Measurements from ENCODE around the gene BMP7.

BMP7 gene

DNA sequence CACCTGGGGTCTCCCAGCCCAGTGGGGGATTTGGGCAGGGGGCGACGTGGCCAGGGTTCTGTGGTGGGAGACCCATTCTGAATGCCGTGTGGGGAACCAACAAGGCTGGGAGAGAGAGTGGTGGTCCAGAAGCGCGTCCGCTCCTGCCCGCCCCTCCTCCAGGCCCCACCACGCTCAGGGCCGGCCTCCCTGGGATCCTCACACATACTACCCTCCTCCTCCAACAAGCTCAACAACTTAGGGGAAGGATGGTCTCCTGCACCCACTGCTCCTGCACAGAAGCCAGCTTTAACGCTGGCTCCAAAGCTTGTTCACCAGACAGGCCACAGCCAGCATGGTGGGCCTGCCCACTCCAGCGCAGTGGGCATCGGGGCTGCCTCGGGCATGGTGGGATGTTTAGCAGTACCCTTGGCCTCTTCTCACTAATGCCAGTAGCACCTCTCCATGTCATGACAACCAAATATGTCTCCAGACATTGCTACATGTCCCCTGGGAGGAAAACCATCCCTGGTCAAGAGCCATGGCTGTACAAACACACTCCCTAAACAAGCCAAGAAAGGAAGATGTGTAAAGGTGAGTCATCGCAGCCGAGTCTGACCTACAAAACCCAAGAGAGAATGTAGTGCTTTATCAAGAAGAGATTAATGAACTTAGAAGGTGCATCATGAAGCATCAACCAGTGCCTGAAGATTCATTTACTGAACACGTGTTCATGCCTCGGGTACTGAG, 75.7 kb downstream of the BMP7 start:
- no peak for DNase-seq (ENCODE audit: low spot score)

GRCh38 chr20:57189713-57190112, 76.7 kb downstream of the BMP7 start:
- no peak for DNase-seq (ENCODE audit: low spot score)

GRCh38 chr20:57188576-57189079, 77.8 kb downstream of the BMP7 start:
- DNase-seq (ENCODE audit: low spot score): no peak

DNA sequence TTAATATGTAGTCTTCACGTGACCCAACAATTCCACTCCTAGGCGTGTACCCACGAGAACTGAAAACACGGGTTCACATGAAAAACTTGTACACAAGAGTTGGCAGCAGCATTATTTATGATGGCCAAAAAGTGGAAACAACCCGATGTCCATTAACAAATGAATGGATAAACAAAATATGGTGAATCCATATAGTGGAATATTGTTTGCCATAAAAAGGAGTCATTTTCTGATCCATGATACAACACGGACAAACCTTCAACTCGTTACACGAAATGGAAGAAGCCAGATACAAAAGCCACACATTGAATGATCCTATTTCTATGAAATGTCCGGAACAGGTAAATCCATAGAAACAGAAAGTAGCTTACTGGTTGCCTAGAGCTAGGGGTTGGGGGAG, 78.4 kb downstream of the BMP7 start:
- no peak for DNase-seq (ENCODE audit: low spot score)

DNA sequence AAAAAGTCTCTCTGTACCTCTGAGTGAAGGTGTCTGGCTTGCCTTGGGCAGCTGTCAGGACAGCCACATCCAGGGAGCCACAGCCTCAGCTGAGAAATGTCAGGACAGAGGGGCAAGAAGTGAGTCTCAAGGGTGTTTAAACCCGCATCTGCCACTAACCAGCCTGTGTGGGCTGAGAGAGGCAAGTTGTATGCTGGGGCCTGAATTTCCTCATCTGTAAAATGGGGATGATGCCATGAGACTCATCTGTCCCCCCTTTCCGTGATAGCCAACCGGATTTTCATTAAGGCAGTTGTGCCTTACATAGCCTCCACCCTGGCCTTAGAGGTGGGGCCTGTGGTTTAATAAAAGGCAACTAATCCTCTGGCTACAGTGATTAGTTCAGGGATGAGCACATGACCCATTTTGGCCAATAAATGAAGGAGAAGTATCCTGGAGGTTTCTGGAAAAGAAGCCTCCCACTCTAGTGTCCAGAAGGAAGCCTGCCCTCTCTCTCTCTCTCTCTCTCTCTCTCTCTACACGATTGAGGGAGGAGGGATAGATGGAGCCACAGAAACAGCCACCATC, 79.3 kb downstream of the BMP7 start:
- no peak for DNase-seq (ENCODE audit: low spot score)

- DNase-seq (ENCODE audit: low spot score): no peak
Observed at GRCh38 chr20:57186192-57186591, 80.2 kb downstream of the BMP7 start.

GRCh38 chr20:57185188-57185743, 81.2 kb downstream of the BMP7 start:
- no peak for DNase-seq (ENCODE audit: low spot score)

GRCh38 chr20:57183457-57184009, 82.9 kb downstream of the BMP7 start:
- DNase-seq (ENCODE audit: low spot score): no peak

GRCh38 chr20:57181639-57182038, 84.8 kb downstream of the BMP7 start:
- no peak for DNase-seq (ENCODE audit: low spot score)

- DNase-seq (ENCODE audit: low spot score): no peak
Observed at GRCh38 chr20:57180954-57181353, 85.5 kb downstream of the BMP7 start.

GRCh38 chr20:57180387-57180786, 86.1 kb downstream of the BMP7 start:
- no peak for DNase-seq (ENCODE audit: low spot score)

DNA sequence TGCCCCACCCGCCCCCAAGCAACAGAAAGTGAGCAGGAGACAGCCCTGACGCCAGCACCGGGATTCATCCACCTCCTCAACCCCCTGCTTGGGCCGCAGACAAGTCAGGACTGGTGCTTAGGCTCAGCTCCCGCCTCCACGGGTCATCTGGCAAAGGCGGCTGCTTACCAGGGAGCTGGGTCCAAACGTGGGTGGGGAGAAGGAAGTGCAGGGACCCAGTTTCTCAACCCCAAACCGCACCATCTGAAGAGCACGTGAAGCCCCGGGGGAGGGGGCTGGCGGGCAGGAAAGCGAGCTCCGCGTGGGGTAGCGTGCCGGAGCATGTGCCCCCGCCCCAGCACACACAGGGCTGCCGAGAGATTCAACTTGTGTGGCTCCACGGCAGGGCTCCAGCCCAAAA, 87.2 kb downstream of the BMP7 start:
- no peak for DNase-seq (ENCODE audit: low spot score)

DNA sequence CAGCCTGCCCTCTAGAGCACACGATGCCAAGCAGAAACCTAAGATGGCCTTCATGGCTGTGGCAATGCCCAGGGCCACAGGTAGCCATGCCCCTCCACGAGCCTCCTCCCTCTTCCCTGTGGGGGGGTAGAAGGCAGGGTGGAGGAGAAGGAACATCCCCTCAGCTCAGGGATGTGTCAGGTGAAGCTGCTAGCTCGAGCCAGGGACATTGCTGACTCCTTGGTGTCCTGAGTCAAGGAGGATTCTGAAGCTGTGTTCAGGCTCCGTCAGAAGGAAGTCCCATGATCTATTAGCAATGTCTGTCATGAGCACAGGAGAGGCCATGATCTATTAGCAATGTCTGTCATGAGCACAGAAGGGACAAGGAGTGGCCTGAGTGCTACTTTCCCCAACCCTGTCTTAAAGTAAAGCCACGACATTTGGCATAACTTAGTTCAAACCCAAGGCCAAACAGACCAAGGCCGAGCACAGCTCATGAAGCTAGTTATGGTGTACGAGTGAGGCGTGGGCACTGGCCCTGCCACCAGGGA, 87.8 kb downstream of the BMP7 start:
- DNase-seq (ENCODE audit: low spot score): no peak

- DNase-seq (ENCODE audit: low spot score): no peak
Observed at GRCh38 chr20:57177636-57178280, 88.7 kb downstream of the BMP7 start.

DNA sequence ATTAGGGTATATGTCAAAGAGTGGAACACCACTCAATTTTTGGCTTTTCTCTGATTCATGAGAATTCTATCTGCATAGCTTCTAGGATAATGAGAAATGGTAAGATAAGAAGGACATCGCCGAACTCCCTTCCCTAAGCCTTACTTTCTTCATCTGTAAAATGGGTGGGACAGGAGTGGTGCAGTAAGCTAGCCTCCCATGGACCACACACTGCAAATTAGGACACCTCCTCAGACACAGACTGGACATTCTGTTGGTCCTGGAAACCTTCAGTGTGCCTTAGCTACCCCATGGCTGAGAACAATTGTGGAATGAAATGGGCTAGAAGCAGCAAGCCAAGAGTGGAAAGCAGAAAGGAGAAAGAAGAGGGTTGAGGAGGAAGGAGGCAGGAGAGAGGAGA, 89.6 kb downstream of the BMP7 start:
- DNase-seq (ENCODE audit: low spot score): no peak

- DNase-seq (ENCODE audit: low spot score): no peak
Observed at GRCh38 chr20:57175397-57176010, 90.9 kb downstream of the BMP7 start.

DNA sequence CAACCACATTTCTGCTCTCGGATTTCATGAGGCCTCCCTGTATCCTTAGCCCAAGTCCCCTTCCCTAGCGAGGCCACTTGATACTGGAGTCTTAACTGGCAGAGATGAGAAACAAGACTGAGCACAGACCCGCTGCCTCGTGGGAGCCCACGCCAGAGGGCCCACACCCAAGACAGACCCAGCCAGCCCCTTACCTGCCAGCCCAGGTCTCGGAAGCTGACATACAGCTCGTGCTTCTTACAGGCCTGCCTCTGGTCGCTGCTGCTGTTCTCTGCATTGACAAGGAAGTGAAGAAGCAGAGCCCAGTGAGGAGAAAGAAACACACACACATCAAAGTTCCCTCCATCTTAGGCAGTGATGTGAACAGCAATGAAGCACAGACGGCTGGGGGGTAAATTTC, 91.7 kb downstream of the BMP7 start:
- no peak for DNase-seq (ENCODE audit: low spot score)

DNA sequence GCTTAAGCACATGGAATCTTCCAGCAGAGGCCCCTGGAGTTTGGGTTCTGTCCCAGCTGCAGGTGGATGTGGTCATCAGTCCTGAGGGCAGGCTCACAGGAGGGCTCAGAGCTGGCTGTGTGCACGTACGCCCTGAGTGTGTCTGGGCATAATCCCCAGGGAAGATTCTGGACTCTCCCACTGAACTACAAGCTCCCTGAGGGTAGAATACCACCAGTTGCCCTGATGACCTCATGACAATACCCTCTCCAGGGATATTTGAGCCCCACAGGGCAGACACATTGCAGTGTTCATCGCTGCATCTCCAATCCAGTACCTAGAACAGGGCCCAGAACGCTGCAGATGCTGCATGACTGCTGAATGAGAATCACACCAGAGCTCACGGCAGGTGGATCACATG, 92.5 kb downstream of the BMP7 start:
- DNase-seq (ENCODE audit: low spot score): no peak

DNA sequence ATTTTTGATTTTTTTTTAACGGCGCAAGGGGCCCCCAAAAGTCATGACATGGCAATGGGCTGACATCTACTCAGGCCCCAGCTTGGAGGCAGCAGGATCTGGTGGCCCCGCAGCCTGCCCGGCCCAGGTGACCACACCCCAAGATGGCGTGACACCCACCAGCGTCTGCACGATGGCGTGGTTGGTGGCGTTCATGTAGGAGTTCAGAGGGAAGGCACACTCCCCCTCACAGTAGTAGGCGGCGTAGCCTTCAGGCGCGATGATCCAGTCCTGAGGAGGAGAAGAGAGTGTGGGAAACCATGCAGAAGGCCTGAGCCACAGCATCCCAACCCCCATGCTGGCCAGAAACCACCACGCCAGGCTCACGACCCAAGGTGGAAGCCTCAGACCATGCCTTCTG, 93.4 kb downstream of the BMP7 start:
- DNase-seq (ENCODE audit: low spot score): no peak

GRCh38 chr20:57170343-57170742, 96.1 kb downstream of the BMP7 start:
- no peak for DNase-seq (ENCODE audit: low spot score)

DNA sequence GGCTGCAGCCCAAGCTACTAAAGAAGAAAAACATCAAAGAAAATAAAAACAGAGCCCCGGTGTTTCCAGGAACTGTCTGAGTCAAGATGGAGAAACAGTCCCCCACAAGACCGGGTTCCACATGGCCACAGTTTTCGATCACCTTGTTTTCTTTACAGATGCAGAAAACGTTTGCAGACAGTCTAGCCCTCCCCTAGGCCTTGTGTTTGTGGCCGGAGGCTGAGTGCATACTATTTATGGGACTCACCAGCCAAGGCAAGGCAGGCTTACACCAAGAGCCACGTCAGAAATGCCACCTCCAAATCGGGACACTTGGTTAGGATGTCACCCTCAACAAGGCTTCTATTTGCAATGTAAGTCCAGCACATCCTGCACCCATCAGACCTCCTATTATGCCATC, 97.3 kb downstream of the BMP7 start:
- no peak for DNase-seq (ENCODE audit: low spot score)
